Epithelial cell of proximal tubule (primary cell): Measurements from ENCODE around the gene U2AF2. TPM values are rescaled to one million over a fixed set of nuclear protein-coding genes. Genes with fewer than 3 reads are reported as not detected.
A peak's percentile ranks its signal among the peaks of the same experiment; 100 is the strongest.

Experiments
- DNase-seq: peaks from one replicate; pipeline ENCODE4 v3.0.0-alpha.2; 2011; ENCODE audit warnings: low read depth
- H3K4me3 ChIP-seq: 2 replicates; pipeline ENCODE4 v1.5.1; 2011; ENCODE audit warnings: low read depth, mild to moderate bottlenecking, low read length
- total RNA-seq: library from RNA; depleted of rRNA; stranded (reverse); fragments of >200 nt; gene quantifications from 2 replicates; pipeline ENCODE4 v1.2.3, GENCODE V29; 2015
- TF ChIP-seq, protein P1 (sequence below): conservative IDR thresholded peaks from 2 replicates; pipeline ENCODE4 v1.5.1; 2012; ENCODE audit warnings: low read depth, mild to moderate bottlenecking, low read length

U2AF2 gene
- total RNA-seq, 1 donor from 2014 or later: 142 TPM

DNA sequence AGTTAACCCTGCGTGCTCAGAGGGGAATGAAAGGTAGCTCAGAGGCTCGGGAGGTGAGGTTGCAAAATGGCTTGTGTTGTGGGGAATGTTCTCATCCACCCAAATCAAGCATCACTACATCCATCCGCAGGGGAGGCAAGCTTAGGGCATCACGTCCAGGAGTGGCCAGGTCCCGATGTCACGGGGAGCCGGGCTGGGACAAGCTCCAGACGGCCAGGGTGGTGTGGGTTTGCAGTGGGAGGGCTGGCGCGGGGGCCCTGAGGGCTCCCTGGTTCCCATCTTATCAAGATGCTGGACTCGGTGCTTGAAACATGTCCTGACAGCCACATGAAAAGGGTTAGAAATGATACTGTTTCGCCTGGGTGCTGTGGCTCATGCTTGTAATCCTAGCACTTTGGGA lies 46.0 kb downstream of the U2AF2 start:
- DNase-seq: no peak
- TF ChIP-seq, protein P1, sequence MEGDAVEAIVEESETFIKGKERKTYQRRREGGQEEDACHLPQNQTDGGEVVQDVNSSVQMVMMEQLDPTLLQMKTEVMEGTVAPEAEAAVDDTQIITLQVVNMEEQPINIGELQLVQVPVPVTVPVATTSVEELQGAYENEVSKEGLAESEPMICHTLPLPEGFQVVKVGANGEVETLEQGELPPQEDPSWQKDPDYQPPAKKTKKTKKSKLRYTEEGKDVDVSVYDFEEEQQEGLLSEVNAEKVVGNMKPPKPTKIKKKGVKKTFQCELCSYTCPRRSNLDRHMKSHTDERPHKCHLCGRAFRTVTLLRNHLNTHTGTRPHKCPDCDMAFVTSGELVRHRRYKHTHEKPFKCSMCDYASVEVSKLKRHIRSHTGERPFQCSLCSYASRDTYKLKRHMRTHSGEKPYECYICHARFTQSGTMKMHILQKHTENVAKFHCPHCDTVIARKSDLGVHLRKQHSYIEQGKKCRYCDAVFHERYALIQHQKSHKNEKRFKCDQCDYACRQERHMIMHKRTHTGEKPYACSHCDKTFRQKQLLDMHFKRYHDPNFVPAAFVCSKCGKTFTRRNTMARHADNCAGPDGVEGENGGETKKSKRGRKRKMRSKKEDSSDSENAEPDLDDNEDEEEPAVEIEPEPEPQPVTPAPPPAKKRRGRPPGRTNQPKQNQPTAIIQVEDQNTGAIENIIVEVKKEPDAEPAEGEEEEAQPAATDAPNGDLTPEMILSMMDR: no peak
- no peak overlapping the region for H3K4me3 ChIP-seq

DNA sequence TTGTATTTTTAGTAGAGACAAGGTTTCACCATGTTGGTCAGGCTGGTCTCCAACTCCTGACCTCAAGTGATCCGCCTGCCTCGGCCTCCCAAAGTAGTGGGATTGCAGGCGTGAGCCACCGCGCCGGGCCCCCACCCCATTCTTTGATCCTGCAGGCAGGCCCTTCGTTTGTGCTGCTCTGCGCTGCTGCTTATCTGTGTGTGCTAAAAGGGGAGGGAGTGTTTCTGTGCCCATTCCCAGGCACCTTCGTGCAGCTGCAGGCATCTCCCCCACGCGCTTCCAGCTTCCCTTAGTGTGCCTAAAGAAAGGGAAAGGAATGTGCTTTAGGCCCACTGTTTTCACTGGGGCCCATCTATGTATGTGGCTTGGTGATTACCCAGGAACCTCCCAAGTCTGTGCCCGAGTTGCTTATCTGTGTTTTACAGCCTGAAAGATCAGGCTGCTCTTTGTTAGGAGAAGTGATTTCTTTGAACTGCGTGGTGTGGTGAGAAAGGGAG lies 47.3 kb downstream of the U2AF2 start:
- no peak overlapping the region for H3K4me3 ChIP-seq
- no peak for DNase-seq
- TF ChIP-seq, protein P1: no peak

DNA sequence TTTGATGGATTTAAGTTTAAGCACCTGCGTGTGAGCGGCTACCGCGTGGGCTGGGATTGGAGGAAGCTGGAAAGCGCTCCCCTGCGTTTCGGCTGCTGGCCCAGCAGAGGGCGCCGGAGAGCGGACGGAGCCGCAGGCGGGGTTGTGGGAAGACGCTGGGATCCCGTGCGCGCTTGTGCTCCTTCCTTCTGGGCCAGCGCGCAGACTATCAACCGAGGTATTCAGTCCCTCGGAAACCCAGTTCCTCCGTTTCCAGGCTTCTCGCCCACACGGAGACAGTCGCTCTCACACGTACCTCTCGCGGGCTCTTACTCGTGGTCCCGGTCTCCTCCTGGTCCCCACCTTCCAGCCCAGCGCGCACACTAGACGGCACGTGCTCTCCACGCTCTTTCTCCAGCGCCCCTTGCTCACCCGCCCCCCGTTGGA lies 49.0 kb downstream of the U2AF2 start:
- no peak for DNase-seq
- H3K4me3 ChIP-seq: no peak overlapping the region
- TF ChIP-seq, protein P1: peak; percentile 72

DNA sequence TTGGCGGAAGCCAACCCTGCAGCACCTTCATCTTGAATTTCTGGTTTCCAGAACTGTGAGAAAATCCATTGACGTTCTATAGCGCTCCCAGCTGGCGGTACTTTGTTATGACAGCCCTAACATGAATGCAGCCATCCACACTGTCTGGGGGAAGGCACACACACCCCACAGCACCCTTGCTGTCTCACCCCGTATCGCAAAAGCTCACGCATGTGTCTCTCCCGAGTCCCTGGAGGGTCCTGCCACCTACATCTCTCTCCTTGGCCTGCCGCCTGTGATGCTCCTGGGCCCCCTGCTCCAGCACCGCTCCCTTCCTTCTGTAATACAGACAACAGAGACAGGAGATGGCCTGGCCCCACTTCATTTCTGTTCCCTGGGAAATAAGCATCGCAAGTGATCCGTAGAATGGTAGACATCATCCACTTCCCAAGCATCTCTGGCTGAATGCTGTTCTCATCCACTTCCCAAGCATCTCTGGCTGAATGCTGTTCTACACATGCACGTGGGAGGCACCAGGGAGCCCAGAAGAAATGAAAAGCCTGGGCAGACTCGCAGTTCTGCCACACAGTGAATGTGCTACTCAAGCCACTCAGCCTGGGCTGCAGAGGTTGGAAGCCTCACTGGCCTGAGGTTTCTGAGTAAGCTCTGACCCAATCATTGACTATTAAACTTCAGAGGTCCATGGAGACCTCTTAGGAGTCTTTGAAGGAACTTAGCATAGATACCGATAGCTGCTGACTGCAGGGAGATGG lies 49.8 kb downstream of the U2AF2 start:
- H3K4me3 ChIP-seq: no peak overlapping the region
- DNase-seq: no peak
- TF ChIP-seq, protein P1: peak; percentile 19

DNA sequence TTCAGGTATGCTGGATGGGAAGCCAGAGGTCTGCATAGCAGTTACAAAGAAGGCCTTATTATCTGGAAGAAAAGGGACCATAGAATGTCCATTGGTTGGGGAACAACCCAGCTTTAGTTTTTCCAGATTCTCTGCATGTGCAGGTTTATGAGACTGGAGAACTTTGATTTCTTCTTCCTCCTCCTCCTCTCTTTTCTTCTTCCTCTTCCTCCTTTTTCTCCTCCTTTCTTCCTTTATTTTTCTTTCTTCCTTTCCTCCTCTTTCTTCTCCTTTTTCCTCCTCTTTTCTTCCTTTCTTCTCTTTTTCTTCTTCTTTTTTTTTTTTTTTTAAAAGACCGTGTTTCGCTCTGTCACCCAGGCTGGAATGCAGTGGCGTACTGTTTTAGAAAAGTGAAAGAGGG lies 51.1 kb downstream of the U2AF2 start:
- DNase-seq: no peak
- TF ChIP-seq, protein P1: no peak
- no peak overlapping the region for H3K4me3 ChIP-seq

DNA sequence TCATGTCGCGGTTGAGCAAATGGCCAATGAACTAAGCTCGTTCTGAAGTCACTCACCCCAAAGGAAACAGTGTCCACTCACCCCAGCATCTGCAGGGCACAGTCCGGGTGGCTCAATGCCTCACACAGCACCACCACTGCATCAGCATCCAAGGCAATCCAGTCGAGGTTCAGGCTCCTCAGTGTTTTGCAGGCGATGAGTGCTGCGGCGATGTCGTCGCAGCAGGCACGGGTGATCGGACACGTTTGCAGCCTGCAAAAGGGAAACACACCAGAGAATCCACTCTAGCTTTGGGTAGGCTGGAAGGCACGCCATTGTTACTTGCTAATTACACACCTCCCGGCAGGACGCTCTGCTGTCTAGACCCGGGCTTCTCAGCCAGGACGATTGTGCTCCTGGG lies 56.9 kb downstream of the U2AF2 start:
- H3K4me3 ChIP-seq: no peak overlapping the region
- no peak for DNase-seq
- TF ChIP-seq, protein P1: no peak
